Stimulated activated CD4-positive, alpha-beta T cell treated with anti-CD3 and anti-CD28 coated beads, TNF-alpha, amount 100 ng/mL, for 4 hours (primary cell): ENCODE measurements around the gene BYSL.

Experiments used
- DNase-seq, 3 experiments: peaks; one replicate each; pipeline ENCODE4 v3.0.0-alpha.2; 2020; ENCODE audit warnings: low read depth in 3 of 3

BYSL gene

GRCh38 chr6:41976794-41977484 lies 55.6 kb downstream of the BYSL start:
- DNase-seq = peak in 1 of 3 experiments; percentile 8
